Adrenal gland (tissue), 12 donors: ENCODE results near the gene CCDC169. TPM values are rescaled to one million over a fixed set of nuclear protein-coding genes. Genes with fewer than 3 reads are reported as not detected.

Experiments used
- DNase-seq, 7 donors: peaks; one replicate each; pipeline ENCODE4 v3.0.0-alpha.2; 2019 to 2020
- H3K27ac ChIP-seq, 5 donors: fragments of 200-600 bp; sonication (generic) in 4 of 5; 1 replicate in 3 of 5; 2 replicates in 2 of 5; pipeline versions ENCODE4 v1.5.1 to v1.8.0; 2016 to 2020; ENCODE audit warnings: mild to moderate bottlenecking in 1 of 5
- H3K27me3 ChIP-seq: fragments of 200-600 bp; 2 replicates; pipeline ENCODE4 v1.8.0; 2021
- H3K36me3 ChIP-seq, 2 donors: fragments of 200-600 bp; replicated peaks in 1 of 2; 1 replicate in 1 of 2; 2 replicates in 1 of 2; pipeline versions ENCODE4 v1.5.1 to v1.8.0; 2018 to 2022
- H3K4me1 ChIP-seq, 2 donors: fragments of 200-600 bp; replicated peaks in 1 of 2; 1 replicate in 1 of 2; 2 replicates in 1 of 2; pipeline versions ENCODE4 v1.5.1 to v1.8.0; 2018 to 2021
- H3K4me3 ChIP-seq, 4 donors: fragments of 200-600 bp; sonication (generic) in 3 of 4; one replicate each; pipeline ENCODE4 v1.5.1; 2016 to 2018
- H3K9me3 ChIP-seq, 3 donors: fragments of 200-600 bp; sonication (generic) in 1 of 3; replicated peaks in 1 of 3; 1 replicate in 2 of 3; 2 replicates in 1 of 3; pipeline versions ENCODE4 v1.5.1 to v1.8.0; 2016 to 2021
- CTCF ChIP-seq, 6 experiments: fragments of 450-650 bp in 4 of 6; fragments of 200-600 bp in 2 of 6; sonication (generic) in 1 of 6; IDR thresholded peaks; 1 replicate in 5 of 6; 2 replicates in 1 of 6; pipeline versions ENCODE4 v1.5.1 to v1.8.0; 2016 to 2021; ENCODE audit warnings: antibody characterized with exemption in 6 of 6, mild to moderate bottlenecking in 2 of 6, moderate library complexity in 1 of 6
- POLR2A ChIP-seq, 2 donors: fragments of 450-650 bp; IDR thresholded peaks; one replicate each; pipeline ENCODE4 v1.6.1; 2017; ENCODE audit warnings: antibody characterized with exemption in 2 of 2, mild to moderate bottlenecking in 2 of 2, moderate library complexity in 1 of 2
- WGBS, 4 donors: extraction: QIAGEN DNeasy Blood & Tissue Kit in 2 of 4; methylation state at CpG; one replicate each; pipeline versions ENCODE4 v1.1.5 to v1.1.7; 2013 to 2017; 5-methylcytosine and 5-hydroxymethylcytosine counted together
- intact Hi-C, 2 donors: fragments of 100-400 bp; cut with DNase I; formaldehyde crosslinking; loops; one replicate each; pipeline versions ENCODE4 v1.14.1 to v1.15.0; 2022 to 2023
- polyA plus RNA-seq, 3 donors: library from polyadenylated mRNA; stranded (reverse); fragments of 200-250 nt in 2 of 3; fragments of 350-450 nt in 1 of 3; fragmentation: Illumina TruSeq in 1 of 3; extraction: RNeasy Lipid Tissue Mini Kit (QIAGEN cat#74804) in 1 of 3; gene quantifications; one replicate each; pipeline ENCODE4 v1.2.3, GENCODE V29; 2013 to 2014
- total RNA-seq, 9 donors: library from RNA; depleted of rRNA in 4 of 9; stranded (reverse); fragments of >200 nt in 4 of 9; fragments of 120-200 nt in 1 of 9; fragmentation: NEBNext Ultra II Directional in 1 of 9; extraction: Animal tissue kit (Norgen Biotek cat#: 25700) in 1 of 9; gene quantifications; one replicate each; pipeline versions ENCODE4 v1.1.0 to v1.2.4, GENCODE V29; 2013 to 2023
- donor health status: healthy with polysubstance abuse.
- donor health status: Bipolar disorder and iron deficiency.
- donor health status: DM: yes; HTN: yes; CAD: no.
- donor health status: DM: no; HTN: no; CAD: no.
- donor health status: DM: no; HTN: no; CAD: no.
- donor health status: DM: yes; HTN: yes; CAD: no.

The CCDC169 gene
- total and polyA plus RNA-seq, 12 donors = 0.18 to 3.7 (median 1.7) TPM

- intact Hi-C loops = loop anchor here in 1 of 2 donors (10.0 kb wide), 1 partner anchor 46 kb away; the partner anchor contains the start of gene SPART
- Histone ChIP-seq H3K27ac (peak overlapping the region in 1 of 5 donors; percentile 72), H3K4me1 (peaks cover 4 to 12% of the 10 kb centered on the region in 2 donors), H3K4me3 (peak overlapping the region in 2 of 4 donors; percentile 49 to 73), H3K36me3 (peaks cover 0 to 3% of the 10 kb centered on the region in 2 donors), H3K9me3 (no peaks in the 10 kb centered on the region), H3K27me3 (no peaks in the 10 kb centered on the region)
- DNase-seq = no peak
- TF ChIP-seq POLR2A (IDR thresholded peaks at IDR 0.05) (no peak), CTCF (IDR thresholded peaks at IDR 0.05) (no peak)
- WGBS, 4 donors = 22 to 35% (median 26%) methylated on average over 4 of the region's 4 CpGs
These were observed 988 bp upstream of the CCDC169 start for GRCh38 chr13:36298535-36299068.

GRCh38 chr13:36294096-36294495, 3.5 kb downstream of the CCDC169 start:
- no peak for DNase-seq
- 71 to 91% (median 84%) methylated on average over 3 of the region's 3 CpGs for WGBS, 4 donors
- Histone ChIP-seq H3K4me3 (no peak overlapping the region), H3K9me3 (no peaks in the 10 kb centered on the region), H3K27ac (no peak overlapping the region), H3K36me3 (no peaks in the 10 kb centered on the region), H3K4me1 (peaks cover 4 to 12% of the 10 kb centered on the region in 2 donors), H3K27me3 (no peaks in the 10 kb centered on the region)
- TF ChIP-seq POLR2A (IDR thresholded peaks at IDR 0.05) (no peak), CTCF (IDR thresholded peaks at IDR 0.05) (no peak)
- intact Hi-C loops = loop anchor here in 1 of 2 donors (10.0 kb wide), 1 partner anchor 51 kb away; the partner anchor contains the start of gene SPART

GRCh38 chr13:36293497-36293896, 4.1 kb downstream of the CCDC169 start:
- intact Hi-C loops = loop anchor here in 1 of 2 donors (10.0 kb wide), 1 partner anchor 51 kb away; the partner anchor contains the start of gene SPART
- DNase-seq = no peak
- TF ChIP-seq CTCF (IDR thresholded peaks at IDR 0.05) (no peak), POLR2A (IDR thresholded peaks at IDR 0.05) (no peak)
- Histone ChIP-seq H3K27ac (no peak overlapping the region), H3K9me3 (peaks cover 0 to under 1% (median 0%) of the 10 kb centered on the region in 3 donors), H3K4me3 (no peak overlapping the region), H3K4me1 (peaks cover 4 to 12% of the 10 kb centered on the region in 2 donors), H3K36me3 (no peaks in the 10 kb centered on the region), H3K27me3 (no peaks in the 10 kb centered on the region)
- 82 to 94% (median 89%) methylated on average over 1 of the region's 1 CpG for WGBS, 4 donors

- H3K27me3 ChIP-seq = no peaks in the 10 kb centered on the region
- no peak overlapping the region for H3K4me3 ChIP-seq
- H3K27ac ChIP-seq = no peak overlapping the region
- no peak for DNase-seq
- TF ChIP-seq POLR2A (IDR thresholded peaks at IDR 0.05) (no peak), CTCF (IDR thresholded peaks at IDR 0.05) (no peak)
- peaks cover 0 to 4% (median 0%) of the 10 kb centered on the region in 3 donors for H3K9me3 ChIP-seq
- no peaks in the 10 kb centered on the region for H3K4me1 ChIP-seq
- intact Hi-C loops = loop anchor here (10.0 kb wide), 2 partner anchors 106 to 446 kb away; no protein-coding TSS in a partner anchor
- H3K36me3 ChIP-seq = no peaks in the 10 kb centered on the region
These were observed 8.7 kb downstream of the CCDC169 start for GRCh38 chr13:36288794-36289391.
